ENCODE measurements around the gene KLHL36.
"Not testable (repeated sequence)": the region's sequence is repeated elsewhere in the genome, so short reads cannot be mapped to it uniquely, and the experiment has no call there.

The KLHL36 gene

DNA sequence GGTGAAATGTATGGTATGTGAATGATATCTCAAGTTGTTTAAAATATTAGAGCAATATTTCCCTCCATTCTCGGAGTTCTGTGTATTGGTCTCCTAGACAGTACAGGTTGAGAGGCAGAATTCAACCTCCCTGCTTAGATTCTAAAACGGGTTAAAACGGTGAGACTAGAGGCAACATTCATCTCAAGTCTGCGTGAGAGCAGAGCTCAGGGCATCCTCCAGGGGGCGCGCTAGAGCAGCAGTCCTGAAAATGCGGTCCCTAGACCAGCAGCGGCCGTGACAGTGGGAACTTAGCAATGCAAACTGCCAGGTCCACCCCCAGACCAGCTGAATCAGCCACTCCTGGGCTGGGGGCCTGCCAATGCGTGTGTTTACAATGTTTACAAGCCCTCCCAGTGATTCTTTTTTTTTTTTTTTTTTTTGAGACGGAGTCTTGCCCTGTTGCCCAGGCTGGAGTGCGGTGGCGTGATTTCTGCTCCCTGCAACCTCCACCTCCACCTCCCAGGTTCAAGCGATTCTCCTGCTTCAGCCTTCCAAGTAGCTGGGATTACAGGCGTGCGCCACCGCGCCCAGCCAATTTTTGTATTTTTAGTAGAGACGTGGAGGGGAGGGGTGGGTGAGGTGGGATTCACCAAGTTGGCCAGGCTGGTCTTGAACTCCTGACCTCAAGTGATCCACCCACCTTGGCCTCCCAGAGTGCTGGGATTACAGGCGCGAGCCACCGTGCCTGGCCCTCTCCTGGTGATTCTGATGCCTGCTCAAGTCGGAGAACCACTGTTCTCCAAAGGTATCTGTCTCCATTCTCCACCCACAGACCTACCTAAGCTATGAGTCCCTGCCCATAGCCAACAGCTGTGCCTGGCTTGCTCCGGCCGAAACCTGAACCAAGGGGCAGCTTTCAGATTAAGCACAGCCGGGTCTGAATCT lies 24.2 kb downstream of the KLHL36 start:
- DNase-seq (ENCODE audit: low read depth in 2 of 2) = peak; percentile 64 to 67

DNA sequence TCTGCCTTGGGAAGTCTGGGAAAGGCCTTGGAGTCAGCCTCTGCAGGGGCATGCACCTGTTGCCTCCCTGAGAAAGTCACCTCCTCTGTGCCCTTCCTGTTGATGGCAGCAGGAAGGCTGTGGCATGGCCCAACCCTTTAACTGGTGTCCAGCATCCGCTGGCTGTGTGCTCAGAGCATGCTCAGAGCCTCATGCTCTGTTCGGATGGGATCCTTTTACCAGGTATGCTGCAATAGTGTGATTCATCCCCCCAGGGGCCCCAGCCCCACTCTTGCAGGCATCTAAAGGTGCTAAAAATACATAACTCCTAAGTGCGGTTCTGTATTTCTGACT lies 24.9 kb downstream of the KLHL36 start:
- no peak for DNase-seq (ENCODE audit: low read depth in 2 of 2)

DNA sequence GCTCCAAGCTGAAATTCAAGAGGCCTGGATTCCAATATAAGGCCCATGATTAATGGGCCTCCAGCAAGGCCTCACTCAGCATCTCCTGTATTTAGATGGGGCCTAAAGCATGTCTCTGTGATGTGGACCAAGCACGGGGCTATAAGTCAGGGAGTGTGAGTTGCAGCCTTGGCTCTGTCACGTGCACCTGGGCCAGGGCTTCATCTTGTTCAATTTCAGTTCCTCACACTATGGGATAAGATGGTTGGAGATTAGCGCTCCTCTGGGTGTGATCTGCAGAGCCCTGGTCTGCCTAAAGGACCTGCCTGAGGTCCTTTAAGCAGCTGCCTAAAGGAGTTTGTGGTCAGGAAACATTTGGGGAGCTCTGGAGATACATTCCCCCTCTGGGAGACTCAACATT lies 25.2 kb downstream of the KLHL36 start:
- no peak for DNase-seq (ENCODE audit: low read depth in 2 of 2)

DNA sequence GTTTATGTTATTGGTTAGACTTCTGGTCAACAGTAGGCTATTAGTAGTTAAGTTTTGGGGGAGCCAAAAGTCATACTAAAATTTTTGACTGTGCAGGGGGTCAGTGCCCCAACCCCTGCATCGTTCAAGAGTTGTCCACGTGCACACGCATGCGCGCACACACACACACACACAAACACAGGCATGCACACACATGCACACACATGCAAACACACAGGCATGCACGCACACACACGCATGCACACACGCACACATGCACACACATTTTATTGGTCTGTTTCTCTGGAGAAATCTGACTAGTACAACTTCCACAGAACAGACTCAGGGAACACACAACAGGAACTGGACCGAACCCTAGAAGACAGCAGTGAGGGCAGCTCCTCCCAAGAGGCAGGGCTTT lies 27.1 kb downstream of the KLHL36 start:
- no peak for DNase-seq (ENCODE audit: low read depth in 2 of 2)

DNA sequence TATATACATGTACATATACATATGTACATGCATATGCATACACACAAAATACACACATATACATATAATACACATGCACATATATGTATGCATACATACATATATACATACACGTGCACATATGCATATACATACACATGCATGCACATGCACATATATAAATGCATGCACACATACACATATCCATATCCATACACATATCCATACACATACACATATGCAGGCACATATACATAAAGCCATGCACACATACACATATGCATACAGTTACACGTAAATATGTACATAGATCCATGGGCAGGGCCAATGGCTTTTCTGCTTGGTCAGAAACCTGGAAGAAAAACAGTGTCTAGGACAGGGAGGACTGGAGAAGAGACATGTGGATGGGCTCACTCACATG lies 27.6 kb downstream of the KLHL36 start:
- DNase-seq (ENCODE audit: low read depth in 2 of 2) = no peak

DNA sequence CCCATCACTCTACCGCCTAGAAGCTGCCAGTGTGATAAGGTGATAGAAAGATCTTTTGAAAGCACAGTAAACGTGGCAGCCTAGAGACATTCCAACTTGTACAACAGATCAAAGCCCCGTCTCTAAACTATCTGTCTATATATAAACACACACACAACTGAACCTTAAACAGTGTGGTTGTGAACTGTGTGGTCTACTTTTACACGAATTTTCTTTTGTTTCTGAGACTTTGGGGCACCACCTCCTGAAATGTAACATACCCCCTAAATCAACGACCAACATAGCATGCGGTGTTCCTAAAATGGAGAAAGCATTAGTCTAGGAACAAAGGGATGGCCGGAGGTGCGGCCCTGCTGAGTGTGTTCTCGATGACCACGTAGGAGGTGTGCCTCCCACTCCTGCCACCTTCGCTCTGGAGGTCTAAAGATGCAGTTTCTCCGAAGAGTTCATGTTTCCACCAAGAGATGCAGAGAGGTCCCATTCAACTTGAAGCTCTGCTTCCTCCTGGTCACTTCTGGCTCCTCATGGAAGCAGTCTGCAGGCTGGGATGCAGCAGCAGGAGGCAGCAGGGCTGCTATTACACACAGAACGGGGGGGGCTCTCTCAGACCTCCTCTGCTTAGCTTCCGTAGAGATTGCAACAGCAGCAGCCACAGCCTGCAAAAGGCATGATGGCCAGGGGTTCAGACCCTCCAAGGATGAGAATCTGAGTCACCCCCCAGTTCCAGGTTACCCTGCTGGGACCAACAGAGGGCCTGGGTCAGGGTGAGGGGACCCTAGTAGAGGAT lies 28.9 kb downstream of the KLHL36 start:
- DNase-seq (ENCODE audit: low read depth in 2 of 2) = no peak

DNA sequence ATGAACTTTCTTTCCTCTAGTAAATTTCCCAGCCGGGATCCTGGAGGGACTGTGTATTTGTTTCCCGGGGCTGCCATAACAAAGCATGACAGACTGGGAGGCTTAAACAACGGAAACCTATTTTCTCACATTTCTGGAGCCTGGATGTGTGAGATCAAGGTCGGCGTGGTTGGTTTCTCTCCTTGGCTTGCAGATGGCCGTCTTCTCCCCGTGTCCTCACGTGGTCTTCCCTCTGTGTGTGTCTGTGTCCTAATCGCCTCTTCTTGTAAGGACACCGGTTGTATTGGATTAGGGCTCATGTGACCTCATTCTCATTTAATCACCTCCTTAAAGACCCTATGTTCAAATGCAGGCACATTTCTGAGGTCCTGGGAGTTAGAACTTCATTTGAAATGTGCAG lies 29.5 kb downstream of the KLHL36 start:
- DNase-seq (ENCODE audit: low read depth in 2 of 2) = no peak

DNA sequence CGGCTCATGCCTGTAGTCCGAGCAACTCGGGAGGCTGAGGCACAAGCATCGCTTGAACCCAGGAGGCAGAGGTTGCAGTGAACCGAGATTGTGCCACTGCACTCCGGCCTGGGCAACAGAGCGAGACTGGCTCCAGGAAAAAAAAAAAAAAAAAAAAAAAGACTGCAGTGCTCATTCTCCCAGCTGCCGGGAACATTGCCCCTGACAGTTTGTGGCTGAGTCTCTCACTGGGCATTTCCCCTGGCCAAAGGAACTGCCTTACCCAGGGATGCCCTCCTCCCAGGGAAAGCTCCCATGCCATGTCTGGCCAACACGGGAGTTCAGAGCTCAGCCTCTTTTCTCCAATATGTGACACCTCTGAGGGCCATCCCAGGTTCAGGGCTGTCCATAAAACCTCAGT lies 30.2 kb downstream of the KLHL36 start:
- no peak for DNase-seq (ENCODE audit: low read depth in 2 of 2)

DNA sequence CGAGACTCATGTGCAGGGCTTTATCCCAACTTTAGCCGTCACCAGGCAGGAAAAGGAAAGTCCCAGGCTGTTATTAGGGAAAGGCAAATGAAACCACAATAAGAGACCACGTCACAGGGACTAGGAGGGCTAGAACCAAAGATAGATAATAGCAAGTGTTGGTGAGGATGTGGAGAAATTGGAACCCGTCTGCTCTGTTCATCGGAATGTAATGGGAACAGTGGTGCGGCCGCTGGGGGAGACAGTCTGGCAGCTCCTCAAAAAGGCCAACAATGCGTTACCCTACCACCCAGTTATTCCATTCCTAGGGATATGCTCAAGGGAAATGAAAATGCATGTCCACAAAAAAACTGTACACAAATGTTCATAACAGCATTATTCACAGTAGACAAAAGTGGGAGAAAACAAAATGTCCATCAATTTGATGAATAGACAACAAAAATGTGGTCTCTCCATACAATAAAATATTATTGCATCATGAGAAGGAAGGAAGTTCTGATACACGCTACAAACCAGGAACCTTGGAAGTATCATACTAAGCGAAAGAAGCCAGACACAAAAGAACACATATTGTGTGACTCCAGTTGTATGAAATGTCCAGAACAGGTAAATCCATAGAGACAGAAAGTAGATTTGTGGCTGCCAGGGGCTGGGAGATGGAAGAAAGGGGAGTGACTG lies 32.0 kb downstream of the KLHL36 start:
- DNase-seq (ENCODE audit: low read depth in 2 of 2) = no peak

DNA sequence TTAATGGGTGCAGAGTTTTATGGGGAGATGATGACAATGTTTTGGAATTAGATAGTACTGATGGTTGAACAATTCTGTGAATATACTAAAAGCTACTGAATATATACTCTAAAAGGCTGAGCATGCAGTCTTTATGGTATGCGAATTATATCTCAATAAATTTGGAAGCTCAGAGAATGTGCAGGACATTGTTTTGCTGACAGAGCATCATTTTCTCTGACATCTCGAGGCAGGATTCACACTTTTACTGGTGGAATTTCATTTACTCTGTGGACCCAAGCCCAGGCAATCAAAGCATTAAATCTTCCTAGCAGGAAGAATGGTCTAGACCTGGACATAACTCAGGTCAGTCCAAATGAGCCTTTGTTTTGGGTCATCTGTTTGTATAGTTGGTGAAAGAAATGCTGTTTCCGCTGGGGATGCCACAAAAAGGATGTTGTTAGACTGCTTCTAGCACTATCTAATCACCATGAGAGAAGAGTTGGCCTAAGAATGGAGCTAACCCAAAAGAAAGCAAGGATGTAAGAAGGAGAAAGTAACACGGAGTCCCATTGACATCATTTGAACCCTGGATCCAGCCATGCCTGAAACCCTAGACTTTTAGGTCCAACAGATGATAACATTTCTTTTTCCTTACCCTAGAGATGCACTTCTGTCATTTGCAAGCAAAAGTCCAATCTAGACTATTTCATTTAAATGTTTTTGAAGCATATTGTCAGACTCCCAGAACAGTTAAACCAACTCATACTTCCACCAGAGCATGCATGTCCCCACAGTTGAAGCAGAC lies 32.7 kb downstream of the KLHL36 start:
- no peak for DNase-seq (ENCODE audit: low read depth in 2 of 2)

DNA sequence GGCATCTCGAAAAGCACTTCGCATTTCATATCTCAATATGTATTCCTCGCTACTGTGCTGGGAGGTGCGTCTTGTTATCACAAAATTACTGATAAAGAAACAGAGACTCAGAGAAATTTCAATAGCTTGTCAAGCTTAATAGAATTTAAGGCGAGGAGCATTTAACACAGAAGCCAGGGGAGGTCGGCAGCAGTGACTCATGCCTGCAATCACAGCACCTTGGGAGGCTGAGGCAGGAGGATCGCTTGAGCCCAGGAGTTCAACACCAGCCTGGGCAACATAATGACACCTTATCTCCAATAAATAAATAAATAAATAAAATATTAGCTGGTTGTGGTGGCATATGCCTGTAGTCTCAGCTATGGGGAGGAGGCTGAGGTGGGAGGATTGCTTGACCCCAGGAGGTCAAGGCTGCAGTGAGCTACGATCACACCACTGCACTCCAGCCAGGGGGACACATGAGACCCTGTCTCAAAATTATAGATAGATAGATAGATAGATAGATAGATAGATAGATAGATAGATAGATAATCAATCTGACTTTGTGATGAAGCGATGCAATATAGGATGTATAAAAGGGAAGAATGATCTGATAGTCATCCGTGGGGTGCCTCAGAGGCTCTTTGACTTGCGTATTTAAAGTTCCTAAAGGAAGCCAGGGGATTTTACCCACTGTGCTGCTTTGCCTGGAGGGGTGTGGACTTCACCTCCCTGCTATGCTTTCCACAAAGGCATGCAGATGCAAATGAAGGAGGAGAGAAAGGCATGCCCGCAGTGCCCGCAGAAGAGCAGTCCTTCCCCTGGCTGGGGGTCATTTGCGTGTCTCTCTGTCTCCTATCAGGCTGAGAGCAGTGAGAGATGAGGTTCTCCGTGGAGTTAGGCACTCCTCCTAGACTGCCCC lies 35.6 kb downstream of the KLHL36 start:
- DNase-seq (ENCODE audit: low read depth in 2 of 2) = no peak

DNA sequence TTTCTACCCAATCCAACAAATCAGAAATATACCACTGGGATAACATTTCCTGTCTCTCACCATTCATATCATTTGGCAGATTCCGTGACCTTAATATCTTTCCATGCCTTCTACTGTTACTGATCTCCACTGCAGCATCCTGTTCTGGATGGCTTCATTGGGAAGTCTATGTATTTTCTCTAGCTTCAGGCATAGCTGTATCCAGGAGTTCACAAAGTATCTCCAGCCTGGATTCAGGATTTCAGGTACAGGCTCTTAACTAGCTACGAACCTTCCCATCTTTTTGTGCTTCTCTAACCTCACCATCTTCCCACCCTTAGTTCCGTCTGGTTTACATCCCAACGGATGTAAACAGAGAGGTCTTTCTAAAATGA lies 36.3 kb downstream of the KLHL36 start:
- no peak for DNase-seq (ENCODE audit: low read depth in 2 of 2)

DNA sequence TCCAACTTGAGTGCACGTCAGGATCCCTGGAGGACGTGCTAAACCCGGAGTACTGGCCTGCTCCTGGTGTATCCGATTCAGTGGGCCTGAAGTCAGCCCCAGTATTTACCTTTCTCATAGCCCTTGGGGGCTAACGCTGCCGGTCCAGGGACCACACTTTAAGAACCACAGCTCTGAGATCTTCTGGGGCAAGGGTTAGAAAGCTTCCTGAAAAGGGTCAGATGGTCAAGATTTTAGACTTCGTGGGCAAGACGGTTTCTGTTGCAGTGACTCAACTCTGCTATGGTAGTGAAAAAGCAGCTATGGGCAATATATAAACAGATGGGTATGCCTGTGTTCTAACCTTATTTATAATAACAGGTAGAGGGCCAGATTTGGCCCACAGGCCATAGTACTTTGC lies 36.9 kb downstream of the KLHL36 start:
- DNase-seq (ENCODE audit: low read depth in 2 of 2) = no peak

DNA sequence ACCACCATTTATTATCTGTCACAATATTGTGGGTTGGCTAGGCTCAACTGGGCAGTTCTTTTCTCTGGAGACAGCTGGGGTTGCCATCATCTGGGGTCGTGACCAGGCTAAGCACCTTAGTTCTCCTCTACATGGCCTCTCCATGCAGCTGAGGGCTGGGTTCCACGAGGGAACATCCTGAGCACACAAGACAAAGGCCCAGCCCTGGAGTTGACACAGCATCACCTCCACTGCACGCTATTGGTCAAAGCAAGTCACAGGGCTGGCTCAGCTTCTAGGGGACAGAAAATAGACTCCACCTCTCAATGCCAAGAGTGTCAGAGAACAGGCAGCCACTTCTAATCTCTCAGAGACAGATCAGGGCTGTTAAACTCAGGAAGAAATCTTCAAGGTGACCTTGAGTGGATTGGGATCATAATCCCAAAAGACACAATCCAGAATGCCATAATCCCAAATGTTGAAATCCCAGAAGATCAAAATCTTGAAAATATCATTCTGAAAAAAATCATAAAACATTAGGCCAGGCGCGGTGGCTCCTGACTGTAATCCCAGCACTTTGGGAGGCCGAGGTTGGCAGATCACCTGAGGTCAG lies 38.5 kb downstream of the KLHL36 start:
- DNase-seq (ENCODE audit: low read depth in 2 of 2) = no peak

DNA sequence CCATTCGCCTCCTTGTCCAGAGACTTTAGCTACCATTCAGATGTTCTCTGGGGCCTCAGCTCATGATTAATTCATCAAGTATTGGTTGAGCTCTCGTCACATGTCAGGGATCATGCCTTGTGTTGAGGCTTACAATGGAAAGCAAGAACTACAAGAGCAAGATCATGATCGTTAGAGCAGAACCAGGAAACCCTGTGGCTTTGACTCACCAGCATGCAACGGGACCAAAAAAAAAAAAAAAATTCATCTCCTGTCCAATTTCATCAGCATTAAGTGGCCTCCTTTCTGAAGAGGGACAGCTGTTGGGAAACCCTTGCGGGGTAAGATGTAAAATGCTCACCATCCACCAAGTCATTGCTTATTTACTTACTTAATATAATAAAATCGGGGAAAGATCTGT lies 39.4 kb downstream of the KLHL36 start:
- DNase-seq (ENCODE audit: low read depth in 2 of 2) = no peak

DNA sequence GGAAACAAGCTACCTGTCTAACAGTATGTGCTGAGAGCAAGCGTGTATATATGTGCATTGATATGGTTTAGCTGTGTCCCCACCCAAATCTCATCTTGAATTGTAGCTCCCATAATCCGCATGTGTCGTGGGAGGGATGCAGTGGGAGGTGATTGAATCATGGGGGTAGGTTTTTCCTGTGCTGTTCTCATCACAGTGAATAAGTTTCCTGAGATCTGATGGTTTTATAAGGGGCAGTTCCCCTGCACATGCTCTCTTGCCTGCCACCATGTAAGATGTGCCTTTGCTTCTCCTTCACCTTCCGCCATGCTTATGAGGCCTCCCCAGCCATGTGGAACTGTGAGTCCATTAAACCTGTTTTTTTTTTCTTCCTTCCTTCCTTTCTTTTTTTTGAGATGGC lies 39.9 kb downstream of the KLHL36 start:
- DNase-seq (ENCODE audit: low read depth in 2 of 2) = not testable (repeated sequence)

DNA sequence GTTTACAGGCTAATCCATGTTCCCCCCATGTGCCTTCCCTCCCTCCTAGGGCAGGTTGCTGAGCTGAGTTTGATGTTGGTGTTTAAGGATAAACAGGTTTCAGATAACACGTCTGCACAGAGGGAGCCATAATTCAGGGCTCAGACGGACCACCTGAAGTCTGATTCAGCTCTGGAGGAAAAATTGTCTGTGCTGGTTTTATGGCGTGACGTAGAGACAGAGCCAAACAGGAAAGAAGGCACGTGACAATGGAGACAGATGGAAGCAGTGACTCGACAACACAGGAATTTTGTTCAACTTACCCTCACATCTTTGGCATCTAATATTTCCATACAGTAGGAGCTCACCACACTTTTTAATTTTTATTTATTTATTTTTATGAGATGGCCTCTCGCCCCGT lies 40.8 kb downstream of the KLHL36 start:
- DNase-seq (ENCODE audit: low read depth in 2 of 2) = no peak

DNA sequence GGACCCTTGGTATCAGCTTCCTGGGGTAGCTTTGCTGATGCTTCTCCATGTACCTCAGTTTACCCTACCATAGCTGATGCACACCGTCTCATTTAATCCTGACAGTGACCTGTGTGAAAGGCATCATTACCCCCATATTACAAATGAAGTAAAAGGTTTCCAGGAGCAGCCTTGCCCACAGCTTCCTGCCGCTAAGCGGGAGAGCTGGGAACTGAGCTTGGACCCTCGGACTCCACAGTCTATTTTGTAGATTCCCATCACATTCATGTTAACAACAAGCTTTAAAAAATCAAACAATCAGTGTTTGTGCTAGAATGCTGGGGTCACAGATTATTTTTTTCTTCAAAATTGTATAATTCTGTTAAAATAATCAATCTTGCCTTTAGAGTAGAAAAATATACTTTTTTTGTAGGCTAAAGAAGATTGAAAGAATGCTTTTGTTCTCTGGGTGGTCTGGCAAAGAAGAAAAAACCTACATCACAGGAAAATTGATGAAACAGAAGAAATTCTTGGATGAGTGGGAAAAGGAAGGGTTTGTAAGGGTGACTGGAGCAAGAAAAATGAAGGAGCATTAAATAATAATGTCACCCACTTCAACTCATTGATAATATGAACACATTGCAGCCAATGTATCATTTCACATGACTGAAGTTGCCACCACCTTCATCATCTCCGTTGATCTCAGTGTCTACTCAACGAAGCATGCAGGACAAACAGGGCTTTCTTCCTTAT lies 41.9 kb downstream of the KLHL36 start:
- DNase-seq (ENCODE audit: low read depth in 2 of 2) = no peak

DNA sequence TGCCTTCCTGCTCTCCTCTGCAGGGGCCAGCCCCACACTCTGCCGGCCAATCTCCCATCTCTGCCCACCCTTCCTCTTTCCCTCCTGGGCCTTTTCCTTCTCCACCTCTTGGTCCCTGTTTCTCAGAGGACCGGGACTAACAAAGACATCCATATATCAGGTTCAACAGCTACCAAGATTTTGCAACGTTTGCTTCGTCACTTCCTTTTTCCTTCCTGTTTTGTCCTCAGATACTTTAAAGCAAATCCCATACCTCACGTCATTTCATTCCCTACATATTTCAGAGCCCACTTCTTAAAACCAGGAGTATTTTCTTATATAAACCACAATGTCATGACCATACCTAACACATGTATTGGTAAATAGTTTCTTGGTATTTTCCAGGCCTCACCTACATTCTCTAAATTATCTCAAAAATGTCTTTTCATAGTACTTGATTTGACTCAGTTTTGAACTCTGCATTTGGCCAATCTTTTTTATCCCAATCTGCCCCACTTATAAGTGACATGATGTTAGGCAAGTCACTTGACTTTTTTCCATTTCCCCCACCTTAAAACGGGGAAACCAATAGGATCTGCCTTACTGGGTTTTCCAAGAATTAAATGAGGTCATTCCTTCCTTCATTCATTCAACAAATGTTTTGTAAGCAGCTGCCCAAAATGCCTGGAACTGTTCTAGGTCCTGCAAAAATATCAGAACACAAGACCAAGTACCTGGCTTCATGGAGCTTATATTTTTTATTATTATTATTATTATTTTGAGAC lies 44.3 kb downstream of the KLHL36 start:
- DNase-seq (ENCODE audit: low read depth in 2 of 2) = no peak
